NB4 (cell line): ENCODE measurements around the gene CLN5.

Experiments
- POLR2A ChIP-seq: IDR thresholded peaks from 2 replicates; pipeline ENCODE4 v1.6.1; 2011; ENCODE audit warnings: mild to moderate bottlenecking; ENCODE audit not compliant: insufficient read length; ENCODE audit errors: extremely low read depth
- TF ChIP-seq, protein P1 (sequence below): IDR thresholded peaks from 2 replicates; pipeline ENCODE4 v1.6.1; 2011; ENCODE audit warnings: low read depth, low read length

DNA sequence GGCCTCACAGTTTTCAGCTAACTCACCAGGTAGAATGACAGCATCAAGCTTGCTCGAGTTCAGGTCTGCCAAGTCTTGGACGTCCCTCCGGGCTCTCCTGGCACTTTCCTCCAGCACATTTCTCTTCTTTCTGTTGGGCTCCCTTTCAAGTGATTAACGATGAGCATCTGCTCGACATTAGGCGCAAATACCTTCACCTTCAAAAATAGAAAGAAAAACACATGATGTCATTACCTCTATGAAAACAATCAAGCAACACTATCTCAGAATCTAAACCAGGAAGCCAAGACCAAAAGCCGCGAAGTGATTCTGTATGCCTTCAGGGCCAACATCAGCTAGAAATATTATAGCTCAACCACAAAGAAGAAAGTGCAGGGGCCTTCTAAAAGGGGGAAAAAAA lies 15.4 kb upstream of the CLN5 start:
- TF ChIP-seq POLR2A: no peak
- TF ChIP-seq, protein P1, sequence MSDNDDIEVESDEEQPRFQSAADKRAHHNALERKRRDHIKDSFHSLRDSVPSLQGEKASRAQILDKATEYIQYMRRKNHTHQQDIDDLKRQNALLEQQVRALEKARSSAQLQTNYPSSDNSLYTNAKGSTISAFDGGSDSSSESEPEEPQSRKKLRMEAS: no peak
